Measurements from ENCODE around the gene ABLIM3. TPM values are rescaled to one million over a fixed set of nuclear protein-coding genes. Genes with fewer than 3 reads are reported as not detected.

ABLIM3 gene
- total RNA-seq, 2 experiments from 2014 or later: not detected

GRCh38 chr5:149203921-149204441 lies 62.7 kb downstream of the ABLIM3 start:
- H3K27me3 Mint-ChIP-seq: no peaks in the 10 kb centered on the region
- ChIA-PET POLR2A (no interaction called here), CTCF (interaction anchor here (1.7 kb wide), 1 partner anchor 63 kb away, joined by 4 read pairs; the partner anchor contains the start of gene ABLIM3)
- ATAC-seq (no peak), DNase-seq (no peak)
- intact Hi-C loops (cut with micrococcal nuclease): no loop called here
- no peak for TF ChIP-seq CTCF (IDR thresholded peaks at IDR 0.05)
- no peaks in the 10 kb centered on the region for H3K4me1 Mint-ChIP-seq (ENCODE audit: low read depth)
- no peak overlapping the region for H3K27ac Mint-ChIP-seq
- no peaks in the 10 kb centered on the region for H3K9me3 Mint-ChIP-seq
- H3K36me3 Mint-ChIP-seq (ENCODE audit: low read depth): no peaks in the 10 kb centered on the region
- no peak overlapping the region for H3K4me3 Mint-ChIP-seq

DNA sequence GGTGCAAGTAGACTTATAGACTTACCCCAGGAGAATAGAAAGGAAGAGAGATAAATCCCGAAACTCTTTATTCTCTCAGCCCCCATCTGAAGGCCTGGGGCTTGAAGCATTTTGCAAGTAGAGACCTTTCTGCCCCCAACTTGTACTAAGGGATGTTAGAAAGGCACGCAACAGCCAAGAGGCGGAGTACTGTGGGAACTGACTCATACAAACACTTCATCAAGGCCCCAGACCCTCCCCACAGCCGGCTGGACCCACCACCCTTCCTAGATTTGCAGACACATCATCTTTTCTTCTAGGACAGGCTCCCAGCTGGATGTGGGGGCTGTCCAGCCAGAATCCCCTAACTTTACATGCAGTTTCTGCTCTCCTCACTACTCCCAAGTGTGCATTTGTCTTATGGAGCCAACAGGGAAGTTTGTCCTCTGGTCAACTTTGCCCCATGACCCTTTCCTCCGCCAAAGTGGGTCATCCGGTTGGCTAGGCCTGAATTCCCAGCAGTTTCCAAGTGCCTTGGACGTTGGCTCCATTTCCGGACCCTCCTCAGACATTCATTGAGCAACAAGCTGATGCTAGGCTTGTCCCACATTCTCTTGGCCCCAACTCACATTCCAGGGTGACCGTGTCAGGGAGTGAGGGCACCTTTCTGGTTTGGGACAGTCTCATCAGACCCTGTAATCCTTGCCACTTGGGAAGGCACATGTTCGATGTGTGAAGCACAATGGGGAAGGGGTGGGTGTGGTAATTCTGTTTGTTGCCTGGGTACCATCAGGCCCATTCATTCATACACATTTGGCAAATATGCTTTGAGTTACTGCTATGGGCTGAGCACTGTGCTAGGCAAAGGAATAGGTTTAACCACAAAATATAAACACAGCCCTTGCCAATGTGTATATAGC lies 64.6 kb downstream of the ABLIM3 start:
- H3K4me3 Mint-ChIP-seq: no peak overlapping the region
- DNase-seq: no peak
- no peaks in the 10 kb centered on the region for H3K27me3 Mint-ChIP-seq
- ChIA-PET POLR2A (no interaction called here), CTCF (no interaction called here)
- no peaks in the 10 kb centered on the region for H3K9me3 Mint-ChIP-seq
- H3K4me1 Mint-ChIP-seq (ENCODE audit: low read depth): no peaks in the 10 kb centered on the region
- H3K27ac Mint-ChIP-seq: no peak overlapping the region
- no peaks in the 10 kb centered on the region for H3K36me3 Mint-ChIP-seq (ENCODE audit: low read depth)
- intact Hi-C loops (cut with micrococcal nuclease): no loop called here
- TF ChIP-seq CTCF (IDR thresholded peaks at IDR 0.05): no peak
- ATAC-seq: no peak

GRCh38 chr5:149206524-149207141 lies 65.3 kb downstream of the ABLIM3 start:
- no peak for DNase-seq
- H3K27ac Mint-ChIP-seq: no peak overlapping the region
- POLR2A ChIA-PET: no interaction called here
- no peaks in the 10 kb centered on the region for H3K36me3 Mint-ChIP-seq (ENCODE audit: low read depth)
- CTCF ChIA-PET: interaction anchor here (0.7 kb wide), 1 partner anchor 65 kb away, joined by 3 read pairs; the partner anchor contains the start of gene ABLIM3
- H3K27me3 Mint-ChIP-seq: no peaks in the 10 kb centered on the region
- no peak for ATAC-seq
- no peak overlapping the region for H3K4me3 Mint-ChIP-seq
- no peak for TF ChIP-seq CTCF (IDR thresholded peaks at IDR 0.05)
- H3K4me1 Mint-ChIP-seq (ENCODE audit: low read depth): no peaks in the 10 kb centered on the region
- H3K9me3 Mint-ChIP-seq: no peaks in the 10 kb centered on the region
- intact Hi-C loops (cut with micrococcal nuclease): no loop called here

DNA sequence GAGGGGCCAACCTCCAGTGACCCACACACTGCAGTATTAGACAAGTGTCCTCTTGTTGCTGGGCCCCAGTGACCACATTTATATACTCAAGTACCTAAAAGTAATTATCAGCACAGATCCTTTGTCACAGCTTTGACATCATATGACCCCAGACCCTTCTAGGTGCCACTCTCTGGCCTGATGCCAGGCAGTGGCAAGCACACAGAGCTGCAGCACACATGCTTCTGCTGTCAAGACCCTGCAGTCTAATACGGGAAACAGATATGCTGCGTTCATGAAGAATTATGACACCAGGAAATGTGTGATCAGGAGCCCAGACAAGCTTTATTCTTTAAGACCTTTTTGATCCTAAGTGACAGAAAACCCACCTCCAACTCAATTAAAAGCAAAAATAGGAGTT lies 66.5 kb downstream of the ABLIM3 start:
- TF ChIP-seq CTCF (IDR thresholded peaks at IDR 0.05): no peak
- POLR2A ChIA-PET: no interaction called here
- Mint-ChIP-seq H3K9me3 (no peaks in the 10 kb centered on the region), H3K27ac (no peak overlapping the region), H3K4me3 (no peak overlapping the region), H3K36me3 (ENCODE audit: low read depth) (no peaks in the 10 kb centered on the region), H3K4me1 (ENCODE audit: low read depth) (no peaks in the 10 kb centered on the region), H3K27me3 (no peaks in the 10 kb centered on the region)
- ATAC-seq: no peak
- intact Hi-C loops (cut with micrococcal nuclease): no loop called here
- no peak for DNase-seq
- CTCF ChIA-PET: no interaction called here

DNA sequence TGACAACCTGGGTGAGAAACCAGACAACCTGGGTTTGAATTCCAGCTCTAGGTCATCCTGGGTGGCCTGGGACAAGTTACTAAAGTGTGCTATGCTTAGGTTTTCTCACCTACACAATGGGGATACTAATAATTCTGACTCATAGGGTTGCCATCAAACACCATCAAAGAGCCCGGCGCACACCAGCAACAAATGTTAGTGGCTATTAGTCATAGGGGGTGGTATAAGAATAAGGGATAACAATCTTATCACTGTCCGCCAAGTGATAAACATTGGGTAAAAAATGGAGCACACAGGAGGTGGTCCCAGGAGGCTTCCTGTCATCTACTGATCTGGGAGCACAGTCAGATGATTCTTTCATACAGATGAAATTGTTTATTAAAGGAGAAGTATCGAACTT lies 68.9 kb downstream of the ABLIM3 start:
- Mint-ChIP-seq H3K4me3 (no peak overlapping the region), H3K4me1 (ENCODE audit: low read depth) (no peaks in the 10 kb centered on the region), H3K27ac (no peak overlapping the region), H3K36me3 (ENCODE audit: low read depth) (no peaks in the 10 kb centered on the region), H3K9me3 (no peaks in the 10 kb centered on the region), H3K27me3 (no peaks in the 10 kb centered on the region)
- ATAC-seq (no peak), DNase-seq (no peak)
- intact Hi-C loops (cut with micrococcal nuclease): no loop called here
- no peak for TF ChIP-seq CTCF (IDR thresholded peaks at IDR 0.05)
- ChIA-PET POLR2A (no interaction called here), CTCF (no interaction called here)
